ENCODE data around the gene CMSS1.
"Not testable (repeated sequence)": the region's sequence is repeated elsewhere in the genome, so short reads cannot be mapped to it uniquely, and the experiment has no call there.

CMSS1 gene

DNA sequence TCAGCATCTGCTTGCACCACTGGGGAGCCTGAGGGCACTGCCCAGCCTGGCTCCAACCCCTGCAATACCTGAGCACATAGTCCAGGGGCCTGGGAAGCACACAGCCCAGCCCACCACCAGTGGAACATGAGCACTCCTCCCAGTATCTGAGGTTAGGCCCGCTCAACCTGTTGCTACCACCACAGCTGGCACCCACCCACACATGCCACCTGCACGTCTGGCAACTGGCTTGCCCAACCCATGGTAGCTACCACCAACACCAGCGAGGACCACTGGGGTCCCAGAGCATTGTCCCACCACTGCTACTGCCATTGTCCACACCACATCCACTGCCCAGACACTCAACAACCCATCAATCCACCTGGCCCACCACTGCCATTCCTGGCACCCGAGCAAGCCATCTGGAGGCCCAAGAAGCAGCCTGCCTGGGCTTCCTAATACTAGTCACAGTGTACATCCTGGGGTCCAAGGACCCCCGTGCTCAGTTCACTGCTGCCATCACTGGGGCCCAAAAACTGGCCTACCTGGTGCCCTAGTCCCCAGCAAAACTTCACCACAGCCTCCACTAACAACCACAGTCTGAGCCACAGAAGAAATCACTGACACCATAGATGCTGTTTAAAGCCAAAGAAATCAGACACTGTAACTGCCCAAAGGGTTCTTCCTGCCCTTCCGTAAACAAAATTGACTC, 381.1 kb downstream of the CMSS1 start:
- in situ Hi-C loops (cut with MboI; ENCODE audit: low sequenced_read_pairs): no loop called here

GRCh38 chr3:100205171-100205570, 387.5 kb downstream of the CMSS1 start:
- in situ Hi-C loops (cut with MboI; ENCODE audit: low sequenced_read_pairs): no loop called here

- in situ Hi-C loops (cut with MboI; ENCODE audit: low sequenced_read_pairs): no loop called here
Observed at GRCh38 chr3:100206687-100207086, 389.0 kb downstream of the CMSS1 start.

DNA sequence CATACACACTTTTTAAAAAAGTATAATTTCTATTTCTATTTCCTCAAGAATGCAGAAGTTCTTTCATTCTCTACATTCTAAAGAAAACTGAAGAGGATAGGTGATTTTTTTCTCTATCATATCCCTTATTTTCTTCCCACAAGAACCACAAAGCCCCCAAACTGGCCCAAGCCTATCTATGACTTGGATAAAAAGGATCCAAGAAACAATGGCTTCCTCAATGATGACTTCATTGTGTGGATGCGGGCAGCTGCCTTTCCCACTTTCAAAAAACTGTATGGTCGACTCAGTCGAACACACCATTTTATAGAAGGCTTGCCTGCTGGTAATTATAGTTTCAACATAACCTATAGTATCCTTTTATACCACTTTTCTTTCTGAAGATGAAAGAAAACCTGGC, 390.2 kb downstream of the CMSS1 start:
- in situ Hi-C loops (cut with MboI; ENCODE audit: low sequenced_read_pairs): no loop called here

- in situ Hi-C loops (cut with MboI; ENCODE audit: low sequenced_read_pairs): no loop called here
Observed at GRCh38 chr3:100209169-100209568, 391.5 kb downstream of the CMSS1 start.

DNA sequence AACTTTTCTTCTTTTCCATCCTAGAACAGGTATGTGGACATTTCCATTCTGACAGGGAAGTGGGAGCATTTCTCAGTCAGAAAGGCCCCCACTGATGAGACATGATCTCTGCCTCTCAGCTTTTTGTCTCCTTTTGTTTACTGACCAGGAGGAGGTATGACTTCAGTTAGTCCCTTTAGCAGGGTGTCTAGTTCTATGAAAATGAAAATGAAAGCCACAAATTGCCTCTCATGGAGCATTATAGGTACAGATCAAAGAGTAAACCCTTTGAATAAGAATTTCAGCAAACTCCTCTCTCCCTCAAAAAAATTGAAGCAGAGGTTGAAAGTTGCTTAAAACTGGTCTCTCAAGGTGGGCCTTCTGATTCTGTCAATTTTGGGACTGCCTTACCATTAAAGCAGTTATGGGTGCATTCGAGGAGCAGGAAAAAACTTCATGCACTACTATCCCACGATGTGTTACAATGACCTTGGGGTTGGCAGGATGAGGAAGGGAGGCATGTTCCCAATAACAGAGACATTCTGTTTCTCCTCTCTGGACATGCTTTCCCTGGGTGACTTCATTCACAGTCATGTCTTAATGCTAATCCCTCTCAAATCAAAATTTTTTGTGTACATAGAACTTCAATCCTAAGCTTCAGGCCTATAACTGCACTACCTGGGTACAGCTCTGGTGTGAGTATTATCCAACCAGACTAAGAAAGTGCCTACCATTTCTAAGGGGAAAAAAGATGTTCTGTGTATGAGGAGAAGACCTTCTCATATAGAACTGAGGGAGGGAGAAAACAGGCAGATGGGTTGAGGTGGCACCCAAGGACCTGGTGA, 392.5 kb downstream of the CMSS1 start:
- in situ Hi-C loops (cut with MboI; ENCODE audit: low sequenced_read_pairs): no loop called here

DNA sequence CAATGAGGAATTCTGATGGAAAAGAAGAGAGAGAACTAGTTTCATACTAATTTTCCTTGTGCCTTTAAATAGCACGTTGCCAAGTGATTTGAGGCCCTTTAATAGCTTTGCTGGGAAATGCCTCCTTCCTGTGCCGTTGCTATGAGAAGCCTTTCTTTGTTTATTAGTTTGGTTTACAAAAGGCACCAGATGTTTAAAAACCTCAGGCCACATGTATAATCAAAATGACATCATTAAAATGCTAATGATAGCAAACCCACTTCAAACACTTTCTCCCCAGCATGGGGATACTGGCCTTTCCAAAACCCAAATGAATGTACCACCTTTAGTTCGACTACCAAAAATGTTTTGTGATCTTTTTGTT, 393.1 kb downstream of the CMSS1 start:
- in situ Hi-C loops (cut with MboI; ENCODE audit: low sequenced_read_pairs): no loop called here

DNA sequence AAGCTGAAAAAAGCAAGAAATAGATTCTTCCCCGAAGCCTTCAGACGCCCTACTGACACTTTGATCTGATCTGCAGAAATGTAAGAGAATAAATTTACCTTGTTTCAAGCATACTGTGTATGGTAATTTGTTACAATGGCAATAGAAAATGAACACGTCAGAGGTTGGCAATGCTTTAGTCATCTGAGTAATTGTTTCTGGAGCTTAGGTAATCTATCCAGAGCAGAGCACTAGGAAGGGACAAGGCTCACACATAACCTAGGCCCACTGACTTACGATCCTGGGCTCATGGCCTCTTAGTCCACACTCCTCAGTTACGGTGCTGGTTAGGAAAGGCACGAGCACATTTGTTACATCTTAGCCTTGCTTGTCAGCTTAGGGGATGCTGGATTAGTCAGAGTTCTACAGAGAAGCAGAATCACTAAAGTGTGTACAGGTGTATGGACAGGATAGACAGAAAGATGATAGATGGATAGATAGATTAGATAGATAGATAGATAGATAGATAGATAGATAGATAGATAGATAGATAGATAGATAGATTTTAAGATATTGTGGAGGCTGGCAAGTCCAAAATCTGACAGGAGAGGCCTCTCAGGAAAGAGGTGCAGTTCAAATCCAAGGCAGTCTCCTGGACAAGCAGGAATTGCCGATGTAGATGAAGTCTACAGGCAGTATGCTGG, 396.4 kb downstream of the CMSS1 start:
- in situ Hi-C loops (cut with MboI; ENCODE audit: low sequenced_read_pairs): no loop called here

GRCh38 chr3:100214574-100214964, 396.9 kb downstream of the CMSS1 start:
- in situ Hi-C loops (cut with MboI; ENCODE audit: low sequenced_read_pairs): no loop called here

DNA sequence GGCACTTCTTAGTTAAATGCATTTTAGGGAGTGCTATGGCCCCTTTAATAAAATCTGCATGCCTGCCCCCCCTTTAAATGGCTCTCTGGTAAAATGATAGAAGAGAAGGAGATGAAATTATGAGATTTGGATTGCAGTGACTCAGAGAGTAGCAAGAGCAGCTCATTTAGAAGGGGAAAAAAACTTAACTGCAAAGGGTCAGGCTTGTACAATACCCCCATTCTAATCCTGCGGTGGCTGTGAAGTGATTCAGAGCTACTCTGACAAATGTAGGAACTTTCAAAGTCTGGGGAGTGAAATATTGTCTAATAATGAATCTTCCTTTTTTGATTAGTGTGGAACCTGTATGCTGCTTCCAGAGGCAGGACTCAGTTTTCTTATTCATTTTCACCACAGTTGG, 399.1 kb downstream of the CMSS1 start:
- in situ Hi-C loops (cut with MboI; ENCODE audit: low sequenced_read_pairs): no loop called here

- in situ Hi-C loops (cut with MboI; ENCODE audit: low sequenced_read_pairs): no loop called here
Observed at GRCh38 chr3:100221159-100221558, 403.5 kb downstream of the CMSS1 start.

- in situ Hi-C loops (cut with MboI; ENCODE audit: low sequenced_read_pairs): no loop called here
Observed at GRCh38 chr3:100225193-100225592, 407.5 kb downstream of the CMSS1 start.

DNA sequence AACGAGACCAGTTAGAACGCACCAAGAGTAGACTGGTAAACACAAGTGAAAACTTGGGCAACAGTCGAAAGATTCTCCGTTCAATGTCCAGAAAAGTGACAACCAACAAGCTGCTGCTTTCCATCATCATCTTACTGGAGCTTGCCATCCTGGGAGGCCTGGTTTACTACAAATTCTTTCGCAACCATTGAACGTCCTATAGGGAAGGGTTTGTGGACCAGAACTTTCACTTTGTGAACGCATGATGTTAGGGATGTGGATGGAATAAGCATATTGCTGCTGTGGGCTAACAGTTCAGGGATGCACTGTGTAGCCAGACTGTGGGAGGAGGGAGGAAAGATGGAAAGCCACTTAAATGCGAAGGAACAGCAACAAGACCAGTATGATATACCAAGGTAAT, 408.2 kb downstream of the CMSS1 start:
- in situ Hi-C loops (cut with MboI; ENCODE audit: low sequenced_read_pairs): no loop called here

- in situ Hi-C loops (cut with MboI; ENCODE audit: low sequenced_read_pairs): no loop called here
Observed at GRCh38 chr3:100226712-100227429, 409.2 kb downstream of the CMSS1 start.

GRCh38 chr3:100227511-100227921, 409.9 kb downstream of the CMSS1 start:
- in situ Hi-C loops (cut with MboI; ENCODE audit: low sequenced_read_pairs): no loop called here

- in situ Hi-C loops (cut with MboI; ENCODE audit: low sequenced_read_pairs): no loop called here
Observed at GRCh38 chr3:100228247-100228646, 410.6 kb downstream of the CMSS1 start.

DNA sequence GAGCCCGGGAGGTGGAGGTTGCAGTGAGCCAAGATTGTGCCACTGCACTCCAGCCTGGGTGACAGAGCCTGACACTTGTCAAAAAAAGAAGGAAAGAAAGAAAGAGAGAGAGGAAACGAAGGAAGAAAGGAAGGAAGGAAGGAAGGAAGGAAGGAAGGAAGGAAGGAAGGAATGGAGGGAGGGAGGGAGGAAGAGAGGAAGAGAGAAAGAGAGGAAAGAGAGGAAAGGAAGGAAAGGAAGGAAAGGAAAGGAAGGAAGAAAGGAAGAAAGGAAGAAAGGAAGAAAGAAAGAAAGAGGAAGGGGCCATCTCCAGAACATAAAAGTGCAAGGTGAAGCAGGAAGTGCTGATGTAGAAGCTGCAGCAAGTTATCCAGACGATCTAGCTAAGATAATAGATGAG, 411.5 kb downstream of the CMSS1 start:
- in situ Hi-C loops (cut with MboI; ENCODE audit: low sequenced_read_pairs): not testable (repeated sequence)

- in situ Hi-C loops (cut with MboI; ENCODE audit: low sequenced_read_pairs): no loop called here
Observed at GRCh38 chr3:100230710-100231109, 413.0 kb downstream of the CMSS1 start.

Measured in HL-60/S4 treated with phorbol 12-myristate 13-acetate at 8.2 ng/mL for 4 days and 3 days (cell line).